ENCODE results near the gene ATP2A3.

GRCh38 chr17:4003501-4004421, 39.5 kb upstream of the ATP2A3 start:
- TF ChIP-seq POLR2AphosphoS5 (IDR thresholded peaks at IDR 0.05; ENCODE audit: low read depth, low read length) (no peak), TAF1 (IDR thresholded peaks at IDR 0.05; ENCODE audit: borderline replicate concordance, insufficient read depth, low read length) (no peak)

Measured in PFSK-1 (cell line).